Mucosa of descending colon (tissue), 3 donors: ENCODE results near the gene ART4. TPM values are rescaled to one million over a fixed set of nuclear protein-coding genes. Genes with fewer than 3 reads are reported as not detected.

Source experiments
- ATAC-seq: fragments of 200-7000 bp; cut with Tn5 transposase; one replicate; pipeline ENCODE4 v1.9.1; 2020; ENCODE audit warnings: mild to moderate bottlenecking, moderate library complexity
- DNase-seq, 3 donors: peaks; one replicate each; pipeline ENCODE4 v3.0.0-alpha.2; 2020
- H3K36me3 ChIP-seq: fragments of 200-600 bp; one replicate; pipeline ENCODE4 v1.8.0; 2021; ENCODE audit warnings: low read depth, mild to moderate bottlenecking
- H3K4me1 ChIP-seq: fragments of 200-600 bp; one replicate; pipeline ENCODE4 v1.8.0; 2021; ENCODE audit warnings: low read depth, mild to moderate bottlenecking
- H3K4me3 ChIP-seq: fragments of 200-600 bp; one replicate; pipeline ENCODE4 v1.8.0; 2021; ENCODE audit warnings: mild to moderate bottlenecking
- H3K9me3 ChIP-seq: fragments of 200-600 bp; one replicate; pipeline ENCODE4 v1.8.0; 2021; ENCODE audit warnings: mild to moderate bottlenecking
- CTCF ChIP-seq: fragments of 200-600 bp; IDR thresholded peaks from one replicate; pipeline ENCODE4 v1.8.0; 2022; ENCODE audit warnings: antibody characterized with exemption, mild to moderate bottlenecking
- intact Hi-C, 2 donors: fragments of 100-400 bp; cut with DNase I in 1 of 2; cut with micrococcal nuclease in 1 of 2; formaldehyde crosslinking; loops; one replicate each; pipeline versions ENCODE4 v1.11.0 to v1.11.1; 2022; cut with DNase I, micrococcal nuclease
- total RNA-seq, 3 donors: library from RNA; stranded (reverse); fragmentation: NEBNext Ultra II Directional in 2 of 3; extraction: Animal tissue kit (Norgen Biotek cat#: 25700) in 2 of 3; gene quantifications; one replicate each; pipeline versions ENCODE4 v1.2.1 to v1.2.4, GENCODE V29; 2021 to 2023
- donor health status: DM: no; HTN: no; CAD: no; lungs with moderate emphysema.
- donor health status: DM: no; HTN: no; CAD: no.
- donor health status: DM: no; HTN: yes; CAD: no.

Gene ART4
- total RNA-seq, 3 donors from 2014 or later = 0.06 to 1.9 (median 0.54) TPM

- ATAC-seq (peak; percentile 81), DNase-seq (peak; percentile 58 to 78 (median 66))
- Histone ChIP-seq H3K4me3 (no peak overlapping the region), H3K36me3 (no peaks in the 10 kb centered on the region), H3K9me3 (no peaks in the 10 kb centered on the region), H3K4me1 (no peaks in the 10 kb centered on the region)
- intact Hi-C loops = no loop called here
- no peak for TF ChIP-seq CTCF
These were observed 41.1 kb upstream of the ART4 start for GRCh38 chr12:14884458-14884878.

GRCh38 chr12:14883686-14884085 lies 40.4 kb upstream of the ART4 start:
- intact Hi-C loops = no loop called here
- no peak overlapping the region for H3K4me3 ChIP-seq
- no peaks in the 10 kb centered on the region for H3K4me1 ChIP-seq
- no peak for TF ChIP-seq CTCF
- no peak for ATAC-seq
- no peak for DNase-seq
- H3K9me3 ChIP-seq = no peaks in the 10 kb centered on the region
- no peaks in the 10 kb centered on the region for H3K36me3 ChIP-seq

- no peaks in the 10 kb centered on the region for H3K9me3 ChIP-seq
- ATAC-seq (no peak), DNase-seq (no peak)
- H3K4me3 ChIP-seq = no peak overlapping the region
- intact Hi-C loops = no loop called here
- no peak for TF ChIP-seq CTCF
- no peaks in the 10 kb centered on the region for H3K36me3 ChIP-seq
- H3K4me1 ChIP-seq = no peaks in the 10 kb centered on the region
These were observed 37.6 kb upstream of the ART4 start for GRCh38 chr12:14880890-14881453.

GRCh38 chr12:14879222-14879933 lies 36.1 kb upstream of the ART4 start:
- H3K4me3 ChIP-seq = no peak overlapping the region
- H3K9me3 ChIP-seq = no peaks in the 10 kb centered on the region
- ATAC-seq (no peak), DNase-seq (no peak)
- intact Hi-C loops = no loop called here
- no peaks in the 10 kb centered on the region for H3K4me1 ChIP-seq
- H3K36me3 ChIP-seq = no peaks in the 10 kb centered on the region
- no peak for TF ChIP-seq CTCF

- no peak for TF ChIP-seq CTCF
- intact Hi-C loops = no loop called here
- Histone ChIP-seq H3K36me3 (no peaks in the 10 kb centered on the region), H3K4me3 (no peak overlapping the region), H3K4me1 (no peaks in the 10 kb centered on the region), H3K9me3 (no peaks in the 10 kb centered on the region)
- DNase-seq (no peak), ATAC-seq (no peak)
These were observed 35.2 kb upstream of the ART4 start for GRCh38 chr12:14878488-14878887.
